ENCODE results near the gene ABLIM2.

GRCh38 chr4:8120501-8120900, 38.1 kb downstream of the ABLIM2 start:
- TF ChIP-seq CTCF (IDR thresholded peaks at IDR 0.05; ENCODE audit: insufficient read depth, low read length, poor library complexity, severe bottlenecking) (no peak), EZH2phosphoT487 (conservative IDR thresholded peaks at IDR 0.05; ENCODE audit: low read length) (no peak)
